HG02623 (cell line): ENCODE data around the gene RBM6.
"Not testable (repeated sequence)": the region's sequence is repeated elsewhere in the genome, so short reads cannot be mapped to it uniquely, and the experiment has no call there.

Source experiments
- ATAC-seq: cut with Tn5 transposase; IDR thresholded peaks from one replicate; pipeline ENCODE4 v1.9.1; 2021; ENCODE audit warnings: moderate library complexity; ENCODE audit not compliant: unreplicated experiment

The RBM6 gene

GRCh38 chr3:49912881-49913281 lies 27.1 kb upstream of the RBM6 start:
- no peak for ATAC-seq

GRCh38 chr3:49914906-49915305 lies 25.0 kb upstream of the RBM6 start:
- no peak for ATAC-seq

GRCh38 chr3:49916686-49917085 lies 23.3 kb upstream of the RBM6 start:
- ATAC-seq = no peak

- ATAC-seq = not testable (repeated sequence)
These were observed 22.0 kb upstream of the RBM6 start for GRCh38 chr3:49917806-49918590.

- no peak for ATAC-seq
These were observed 15.3 kb upstream of the RBM6 start for GRCh38 chr3:49924683-49925082.

- ATAC-seq = no peak
These were observed 14.5 kb upstream of the RBM6 start for GRCh38 chr3:49925485-49925884.

- ATAC-seq = no peak
These were observed 13.7 kb upstream of the RBM6 start for GRCh38 chr3:49926117-49926728.

GRCh38 chr3:49927798-49928197 lies 12.2 kb upstream of the RBM6 start:
- no peak for ATAC-seq

- ATAC-seq = no peak
These were observed 11.4 kb upstream of the RBM6 start for GRCh38 chr3:49928481-49929017.

GRCh38 chr3:49929291-49930167 lies 10.4 kb upstream of the RBM6 start, which contains the start of gene MON1A:
Gene MON1A, minus strand, starts transcription at chr3:49929811. Its CDS starts 16,465 bp downstream, at chr3:49913346.
- peak; percentile 73 for ATAC-seq

GRCh38 chr3:49930168-49930690 lies 9.7 kb upstream of the RBM6 start:
- ATAC-seq = no peak

- ATAC-seq = no peak
These were observed 9.0 kb upstream of the RBM6 start for GRCh38 chr3:49930922-49931321.

- not testable (repeated sequence) for ATAC-seq
These were observed 7.7 kb upstream of the RBM6 start for GRCh38 chr3:49932281-49932680.

GRCh38 chr3:49937090-49937489 lies 2.9 kb upstream of the RBM6 start:
- ATAC-seq = no peak

- peak; percentile 8 for ATAC-seq
These were observed 808 bp downstream of the RBM6 start for GRCh38 chr3:49940667-49941249.

- no peak for ATAC-seq
These were observed 2.7 kb downstream of the RBM6 start for GRCh38 chr3:49942651-49943050.

GRCh38 chr3:49952924-49953323 lies 13.0 kb downstream of the RBM6 start:
- no peak for ATAC-seq

- no peak for ATAC-seq
These were observed 15.7 kb downstream of the RBM6 start for GRCh38 chr3:49955636-49956035.

GRCh38 chr3:49966233-49966942 lies 26.4 kb downstream of the RBM6 start:
- no peak for ATAC-seq

GRCh38 chr3:49967291-49967690 lies 27.3 kb downstream of the RBM6 start:
- no peak for ATAC-seq
